Breast epithelium (tissue), 4 donors: Measurements from ENCODE around the gene PTPN14. TPM values are rescaled to one million over a fixed set of nuclear protein-coding genes. Genes with fewer than 3 reads are reported as not detected.

ENCODE experiments used
- DNase-seq, 2 donors: peaks; one replicate each; pipeline ENCODE4 v3.0.0-alpha.2; 2019; ENCODE audit warnings: low spot score in 2 of 2
- H3K27ac ChIP-seq, 2 donors: fragments of 200-600 bp; sonication (generic) in 1 of 2; one replicate each; pipeline ENCODE4 v1.5.1; 2016 to 2019; ENCODE audit warnings: mild to moderate bottlenecking in 1 of 2
- H3K27me3 ChIP-seq, 2 donors: fragments of 200-600 bp; sonication (generic) in 1 of 2; one replicate each; pipeline versions ENCODE4 v1.5.1 to v1.6.0; 2017 to 2019; ENCODE audit warnings: control low read depth in 1 of 2, mild to moderate bottlenecking in 1 of 2
- H3K36me3 ChIP-seq: fragments of 200-600 bp; one replicate; pipeline ENCODE4 v1.5.1; 2019
- H3K4me1 ChIP-seq, 2 donors: fragments of 200-600 bp; sonication (generic); one replicate each; pipeline ENCODE4 v1.5.1; 2016 to 2019; ENCODE audit warnings: control low read depth in 1 of 2
- H3K4me3 ChIP-seq, 3 donors: fragments of 200-600 bp; sonication (generic); 1 replicate in 2 of 3; 2 replicates in 1 of 3; pipeline ENCODE4 v1.5.1; 2016 to 2019; ENCODE audit warnings: mild to moderate bottlenecking in 3 of 3, moderate library complexity in 2 of 3
- H3K9me3 ChIP-seq, 2 donors: fragments of 200-600 bp; sonication (generic) in 1 of 2; one replicate each; pipeline ENCODE4 v1.5.1; 2016 to 2019; ENCODE audit warnings: control low read depth in 1 of 2
- POLR2A ChIP-seq: fragments of 450-650 bp; IDR thresholded peaks from one replicate; pipeline ENCODE4 v1.6.1; 2016; ENCODE audit warnings: antibody characterized with exemption, mild to moderate bottlenecking, moderate library complexity
- POLR2AphosphoS5 ChIP-seq, 3 donors: sonication (generic); formaldehyde crosslinking; IDR thresholded peaks; one replicate each; pipeline ENCODE4 v1.6.1; 2017; ENCODE audit warnings: antibody characterized with exemption in 3 of 3
- intact Hi-C: fragments of 100-400 bp; cut with DNase I; formaldehyde crosslinking; loops from one replicate; pipeline ENCODE4 v1.15.1; 2023; ENCODE audit warnings: low total_unique reads
- total RNA-seq, 3 donors: library from RNA; depleted of rRNA; stranded (reverse); fragments of >200 nt; gene quantifications; one replicate each; pipeline ENCODE4 v1.1.0, GENCODE V29; 2016
- TF ChIP-seq, protein P1 (sequence below), 3 donors: fragments of 450-650 bp; IDR thresholded peaks; one replicate each; pipeline ENCODE4 v1.5.1; 2016 to 2017; ENCODE audit warnings: antibody characterized with exemption in 3 of 3, mild to moderate bottlenecking in 3 of 3, moderate library complexity in 3 of 3

PTPN14 gene
- total RNA-seq, 3 donors from 2014 or later = 30.4 to 57.4 (median 49.5) TPM

GRCh38 chr1:214420833-214421232 lies 130.6 kb downstream of the PTPN14 start:
- Histone ChIP-seq H3K9me3 (no peaks in the 10 kb centered on the region), H3K36me3 (no peaks in the 10 kb centered on the region), H3K27ac (peak overlapping the region in 1 of 2 donors; percentile 30), H3K4me1 (no peaks in the 10 kb centered on the region), H3K27me3 (no peaks in the 10 kb centered on the region), H3K4me3 (no peak overlapping the region)
- intact Hi-C loops = no loop called here
- TF ChIP-seq, protein P1, sequence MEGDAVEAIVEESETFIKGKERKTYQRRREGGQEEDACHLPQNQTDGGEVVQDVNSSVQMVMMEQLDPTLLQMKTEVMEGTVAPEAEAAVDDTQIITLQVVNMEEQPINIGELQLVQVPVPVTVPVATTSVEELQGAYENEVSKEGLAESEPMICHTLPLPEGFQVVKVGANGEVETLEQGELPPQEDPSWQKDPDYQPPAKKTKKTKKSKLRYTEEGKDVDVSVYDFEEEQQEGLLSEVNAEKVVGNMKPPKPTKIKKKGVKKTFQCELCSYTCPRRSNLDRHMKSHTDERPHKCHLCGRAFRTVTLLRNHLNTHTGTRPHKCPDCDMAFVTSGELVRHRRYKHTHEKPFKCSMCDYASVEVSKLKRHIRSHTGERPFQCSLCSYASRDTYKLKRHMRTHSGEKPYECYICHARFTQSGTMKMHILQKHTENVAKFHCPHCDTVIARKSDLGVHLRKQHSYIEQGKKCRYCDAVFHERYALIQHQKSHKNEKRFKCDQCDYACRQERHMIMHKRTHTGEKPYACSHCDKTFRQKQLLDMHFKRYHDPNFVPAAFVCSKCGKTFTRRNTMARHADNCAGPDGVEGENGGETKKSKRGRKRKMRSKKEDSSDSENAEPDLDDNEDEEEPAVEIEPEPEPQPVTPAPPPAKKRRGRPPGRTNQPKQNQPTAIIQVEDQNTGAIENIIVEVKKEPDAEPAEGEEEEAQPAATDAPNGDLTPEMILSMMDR (IDR thresholded peaks at IDR 0.05) = no peak
- TF ChIP-seq POLR2AphosphoS5 (IDR thresholded peaks at IDR 0.05) (no peak), POLR2A (no peak)
- DNase-seq = no peak

GRCh38 chr1:214420341-214420740 lies 131.1 kb downstream of the PTPN14 start:
- Histone ChIP-seq H3K9me3 (no peaks in the 10 kb centered on the region), H3K27ac (no peak overlapping the region), H3K4me1 (no peaks in the 10 kb centered on the region), H3K36me3 (no peaks in the 10 kb centered on the region), H3K27me3 (no peaks in the 10 kb centered on the region), H3K4me3 (no peak overlapping the region)
- no peak for DNase-seq
- intact Hi-C loops = no loop called here
- TF ChIP-seq POLR2AphosphoS5 (IDR thresholded peaks at IDR 0.05) (no peak), POLR2A (no peak)
- TF ChIP-seq, protein P1 (IDR thresholded peaks at IDR 0.05) = no peak

DNA sequence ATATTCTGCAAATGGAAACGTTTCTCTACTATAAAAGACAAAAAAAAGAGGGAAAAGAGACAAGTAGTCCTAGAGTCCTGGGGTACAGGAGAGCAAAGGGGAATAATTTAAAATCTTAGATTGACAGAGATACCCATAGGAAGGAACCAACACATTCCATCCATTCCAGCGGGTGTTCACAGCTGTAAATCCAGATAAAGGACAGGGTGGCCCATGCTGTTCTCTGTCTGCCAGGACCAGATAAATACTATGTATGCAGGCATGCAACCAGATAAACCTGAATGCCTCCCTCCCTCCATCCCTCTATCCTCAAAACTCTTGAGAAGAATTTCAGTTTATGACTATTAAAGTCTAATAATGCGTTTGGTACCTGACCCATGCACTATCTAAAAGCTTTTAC lies 131.8 kb downstream of the PTPN14 start:
- TF ChIP-seq POLR2AphosphoS5 (IDR thresholded peaks at IDR 0.05) (no peak), POLR2A (no peak)
- TF ChIP-seq, protein P1 (IDR thresholded peaks at IDR 0.05) = no peak
- no peaks in the 10 kb centered on the region for H3K4me1 ChIP-seq
- no peak for DNase-seq

DNA sequence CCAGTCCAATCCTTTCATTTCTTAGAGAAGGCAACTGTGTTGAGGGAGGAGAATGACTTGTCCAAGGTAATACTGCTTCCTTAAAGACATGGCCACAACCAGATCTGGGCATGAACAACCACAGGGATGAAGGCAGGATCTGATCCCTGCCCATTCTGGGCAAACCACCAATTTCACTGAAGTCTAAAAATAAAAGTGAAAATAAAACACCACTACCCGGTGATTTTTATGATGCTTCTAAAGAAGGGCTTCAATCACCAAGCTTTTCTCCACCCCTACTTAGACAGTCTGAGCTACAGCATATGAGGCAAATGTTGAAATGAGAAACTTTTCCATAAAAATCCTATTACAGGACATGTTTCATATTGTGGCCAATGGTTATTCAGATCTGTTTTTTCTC lies 133.0 kb downstream of the PTPN14 start:
- no peak for DNase-seq
- peak overlapping the region in 1 of 2 donors; percentile 13 for H3K27ac ChIP-seq
- no peak overlapping the region for H3K4me3 ChIP-seq
- no peaks in the 10 kb centered on the region for H3K27me3 ChIP-seq
- H3K4me1 ChIP-seq = no peaks in the 10 kb centered on the region
- intact Hi-C loops = no loop called here
- no peaks in the 10 kb centered on the region for H3K9me3 ChIP-seq
- H3K36me3 ChIP-seq = no peaks in the 10 kb centered on the region
- TF ChIP-seq POLR2AphosphoS5 (IDR thresholded peaks at IDR 0.05) = no peak
- TF ChIP-seq, protein P1 (IDR thresholded peaks at IDR 0.05) = no peak
- TF ChIP-seq POLR2A = no peak

More for the DNA sequence above, 131.8 kb downstream of the PTPN14 start:
- Histone ChIP-seq H3K9me3 (no peaks in the 10 kb centered on the region), H3K4me3 (no peak overlapping the region), H3K36me3 (no peaks in the 10 kb centered on the region), H3K27ac (peak overlapping the region in 1 of 2 donors; percentile 13), H3K27me3 (no peaks in the 10 kb centered on the region)
- intact Hi-C loops = no loop called here

GRCh38 chr1:214417545-214418210 lies 133.7 kb downstream of the PTPN14 start:
- Histone ChIP-seq H3K4me1 (no peaks in the 10 kb centered on the region), H3K27ac (peak overlapping the region in 1 of 2 donors; percentile 33), H3K9me3 (no peaks in the 10 kb centered on the region), H3K4me3 (no peak overlapping the region), H3K27me3 (no peaks in the 10 kb centered on the region), H3K36me3 (no peaks in the 10 kb centered on the region)
- TF ChIP-seq POLR2AphosphoS5 (IDR thresholded peaks at IDR 0.05) (no peak), POLR2A (no peak)
- TF ChIP-seq, protein P1 (IDR thresholded peaks at IDR 0.05) = no peak
- intact Hi-C loops = no loop called here
- DNase-seq = no peak
